SK-N-SH (cell line): ENCODE measurements around the gene ABCC2.

Experiments used
- EZH2phosphoT487 ChIP-seq: fragments of 200-600 bp; sonication (generic); IDR thresholded peaks from 2 replicates; pipeline ENCODE4 v1.6.1; 2017; ENCODE audit warnings: low read depth, mixed run types, mild to moderate bottlenecking, antibody characterized with exemption, moderate library complexity, borderline replicate concordance
- FOXM1 ChIP-seq: IDR thresholded peaks from 2 replicates; pipeline ENCODE4 v1.4.0; 2012; ENCODE audit warnings: low read depth, mild to moderate bottlenecking
- POLR2AphosphoS5 ChIP-seq: IDR thresholded peaks from 2 replicates; pipeline ENCODE4 v1.6.1; 2012; ENCODE audit warnings: low read depth, low read length
- SMC3 ChIP-seq: IDR thresholded peaks from 2 replicates; pipeline ENCODE4 v1.6.1; 2012; ENCODE audit warnings: low read depth, low read length, improper control_type of control experiment
- TEAD4 ChIP-seq: IDR thresholded peaks from 2 replicates; pipeline ENCODE4 v1.4.0; 2012; ENCODE audit warnings: mild to moderate bottlenecking, borderline replicate concordance; ENCODE audit not compliant: insufficient read depth
- TF ChIP-seq, protein P1 (sequence below): fragments of 200-600 bp; sonication (generic); IDR thresholded peaks from 2 replicates; pipeline ENCODE4 v1.6.1; 2017; ENCODE audit warnings: antibody characterized with exemption, mild to moderate bottlenecking, moderate library complexity
- TF ChIP-seq, protein P2 (sequence below): IDR thresholded peaks from 2 replicates; pipeline ENCODE4 v1.4.0; 2012; ENCODE audit warnings: low read depth
- TF ChIP-seq, protein P3 (sequence below): fragments of 150-350 bp; IDR thresholded peaks from 2 replicates; pipeline ENCODE4 v1.6.1; 2017; ENCODE audit warnings: antibody characterized with exemption, low read length, low read depth, borderline replicate concordance

DNA sequence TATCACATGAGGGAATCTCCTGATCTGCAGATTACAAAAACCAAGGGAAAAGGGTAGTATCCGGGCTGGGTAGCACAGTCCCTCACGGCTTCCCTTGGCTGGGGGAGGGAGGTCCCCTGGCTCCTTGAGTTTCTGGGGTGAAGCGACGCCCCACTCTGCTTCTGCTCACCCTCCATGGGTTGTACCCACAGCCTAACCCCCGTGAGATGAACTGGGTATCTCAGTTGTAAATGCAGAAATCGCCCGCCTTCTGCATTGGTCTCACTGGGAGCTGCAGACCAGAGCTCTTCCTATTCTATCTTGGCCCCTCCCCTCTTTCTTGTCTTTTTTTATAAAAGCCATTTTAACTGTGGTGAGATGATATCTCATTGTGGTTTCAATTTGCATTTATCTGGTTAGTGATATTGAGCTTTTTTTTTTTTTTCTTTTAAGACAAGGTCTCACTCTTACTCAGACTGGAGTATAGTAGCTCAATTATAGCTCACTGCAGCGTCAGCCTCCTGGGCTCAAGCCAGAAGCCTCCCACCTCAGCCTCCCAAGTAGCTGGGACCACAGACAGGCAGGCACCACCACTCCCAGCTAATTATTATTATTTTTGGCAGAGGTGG, 87.8 kb downstream of the ABCC2 start:
- peak; percentile 38; the same call in 1 of the 2 replicates for TF ChIP-seq TEAD4
- TF ChIP-seq SMC3 = no peak
- TF ChIP-seq, protein P1, sequence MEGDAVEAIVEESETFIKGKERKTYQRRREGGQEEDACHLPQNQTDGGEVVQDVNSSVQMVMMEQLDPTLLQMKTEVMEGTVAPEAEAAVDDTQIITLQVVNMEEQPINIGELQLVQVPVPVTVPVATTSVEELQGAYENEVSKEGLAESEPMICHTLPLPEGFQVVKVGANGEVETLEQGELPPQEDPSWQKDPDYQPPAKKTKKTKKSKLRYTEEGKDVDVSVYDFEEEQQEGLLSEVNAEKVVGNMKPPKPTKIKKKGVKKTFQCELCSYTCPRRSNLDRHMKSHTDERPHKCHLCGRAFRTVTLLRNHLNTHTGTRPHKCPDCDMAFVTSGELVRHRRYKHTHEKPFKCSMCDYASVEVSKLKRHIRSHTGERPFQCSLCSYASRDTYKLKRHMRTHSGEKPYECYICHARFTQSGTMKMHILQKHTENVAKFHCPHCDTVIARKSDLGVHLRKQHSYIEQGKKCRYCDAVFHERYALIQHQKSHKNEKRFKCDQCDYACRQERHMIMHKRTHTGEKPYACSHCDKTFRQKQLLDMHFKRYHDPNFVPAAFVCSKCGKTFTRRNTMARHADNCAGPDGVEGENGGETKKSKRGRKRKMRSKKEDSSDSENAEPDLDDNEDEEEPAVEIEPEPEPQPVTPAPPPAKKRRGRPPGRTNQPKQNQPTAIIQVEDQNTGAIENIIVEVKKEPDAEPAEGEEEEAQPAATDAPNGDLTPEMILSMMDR = no peak
- TF ChIP-seq POLR2AphosphoS5 = no peak; the same call in 1 of the 2 replicates
- TF ChIP-seq, protein P2, sequence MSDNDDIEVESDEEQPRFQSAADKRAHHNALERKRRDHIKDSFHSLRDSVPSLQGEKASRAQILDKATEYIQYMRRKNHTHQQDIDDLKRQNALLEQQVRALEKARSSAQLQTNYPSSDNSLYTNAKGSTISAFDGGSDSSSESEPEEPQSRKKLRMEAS = 0 out of 2 replicates have a peak, but pooled peaks have one; percentile 5
- TF ChIP-seq, protein P3, sequence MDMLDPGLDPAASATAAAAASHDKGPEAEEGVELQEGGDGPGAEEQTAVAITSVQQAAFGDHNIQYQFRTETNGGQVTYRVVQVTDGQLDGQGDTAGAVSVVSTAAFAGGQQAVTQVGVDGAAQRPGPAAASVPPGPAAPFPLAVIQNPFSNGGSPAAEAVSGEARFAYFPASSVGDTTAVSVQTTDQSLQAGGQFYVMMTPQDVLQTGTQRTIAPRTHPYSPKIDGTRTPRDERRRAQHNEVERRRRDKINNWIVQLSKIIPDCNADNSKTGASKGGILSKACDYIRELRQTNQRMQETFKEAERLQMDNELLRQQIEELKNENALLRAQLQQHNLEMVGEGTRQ = no peak
- no peak for TF ChIP-seq FOXM1
- no peak for TF ChIP-seq EZH2phosphoT487
